AG10803 (cell line): Measurements from ENCODE around the gene TGM1.

Source experiments
- DNase-seq: peaks from one replicate; pipeline ENCODE4 v3.0.0; 2010; ENCODE audit warnings: low read depth
- H3K4me3 ChIP-seq: 2 replicates; pipeline ENCODE4 v1.5.1; 2011; ENCODE audit warnings: mild to moderate bottlenecking, low read length, control low read depth
- CTCF ChIP-seq: conservative IDR thresholded peaks from 2 replicates; pipeline ENCODE4 v1.5.1; 2011; ENCODE audit warnings: mild to moderate bottlenecking, low read length, control low read depth, inconsistent platforms

Gene TGM1

GRCh38 chr14:24243336-24243836 is 19.6 kb downstream of the TGM1 start:
- H3K4me3 ChIP-seq, result peak overlapping the region; percentile 94
- TF ChIP-seq CTCF, result no peak
- no peak for DNase-seq

- DNase-seq, result peak; percentile 89
- H3K4me3 ChIP-seq, result peak overlapping the region; percentile 94
- peak; percentile 48 for TF ChIP-seq CTCF
Measured at GRCh38 chr14:24241829-24242443, 21.0 kb downstream of the TGM1 start.

GRCh38 chr14:24240110-24240918 is 22.7 kb downstream of the TGM1 start:
- no peak for DNase-seq
- TF ChIP-seq CTCF, result no peak
- no peak overlapping the region for H3K4me3 ChIP-seq

GRCh38 chr14:24238527-24239037 is 24.4 kb downstream of the TGM1 start:
- no peak for TF ChIP-seq CTCF
- DNase-seq, result no peak
- no peak overlapping the region for H3K4me3 ChIP-seq

- TF ChIP-seq CTCF, result no peak
- no peak for DNase-seq
Measured at GRCh38 chr14:24238123-24238522, 24.9 kb downstream of the TGM1 start.

GRCh38 chr14:24237463-24237955 is 25.5 kb downstream of the TGM1 start:
- DNase-seq, result peak; percentile 17
- TF ChIP-seq CTCF, result no peak
- no peak overlapping the region for H3K4me3 ChIP-seq

More at GRCh38 chr14:24238123-24238522, 24.9 kb downstream of the TGM1 start:
- H3K4me3 ChIP-seq, result no peak overlapping the region
